ENCODE results near the gene C15orf39. TPM values are rescaled to one million over a fixed set of nuclear protein-coding genes. Genes with fewer than 3 reads are reported as not detected.

Gene C15orf39
- total and polyA plus RNA-seq, 9 of the 15 experiments (the other 6 are each of a cell fraction or from before 2014, with no cell fraction given): 0.31 to 29.8 (median 4.4) TPM

DNA sequence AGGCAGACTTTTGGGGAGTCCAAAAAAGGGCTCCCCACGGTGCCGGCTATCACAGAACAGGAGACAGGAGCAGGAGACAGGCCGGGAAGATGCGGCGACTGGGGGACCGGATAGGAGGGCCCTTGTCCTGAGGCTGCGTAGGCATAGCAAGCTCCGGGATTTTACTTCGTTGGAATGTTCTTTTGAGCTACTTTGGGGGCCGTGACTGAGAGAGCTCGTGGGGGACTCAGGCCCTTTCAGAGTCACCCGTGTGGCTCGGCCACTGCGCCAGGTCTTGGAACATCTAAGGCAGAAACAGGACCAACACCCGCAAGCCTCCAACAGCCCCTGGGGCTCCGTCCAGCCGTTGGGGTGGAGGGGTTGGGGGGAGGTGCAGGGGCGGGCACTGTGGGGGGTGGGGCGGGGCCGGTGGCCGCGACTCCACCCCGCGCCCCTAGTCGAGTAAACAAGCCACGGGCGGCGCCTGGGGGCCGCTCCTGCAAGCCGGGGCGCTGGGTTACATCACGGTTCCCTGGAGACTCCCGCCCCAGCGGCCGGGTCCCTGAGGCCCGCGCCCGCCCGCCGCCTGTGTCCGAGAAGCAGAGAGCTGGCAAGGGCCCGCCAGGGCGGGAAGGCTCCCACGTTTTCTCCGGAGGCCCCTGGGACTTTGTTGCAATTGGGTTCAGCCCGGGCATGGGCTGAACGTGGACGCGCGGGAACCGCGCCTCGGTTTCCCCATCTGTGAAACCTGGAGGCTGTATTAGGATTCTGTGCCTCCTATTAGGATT is 23.3 kb upstream of the C15orf39 start (continued):
- TF ChIP-seq, protein P1, sequence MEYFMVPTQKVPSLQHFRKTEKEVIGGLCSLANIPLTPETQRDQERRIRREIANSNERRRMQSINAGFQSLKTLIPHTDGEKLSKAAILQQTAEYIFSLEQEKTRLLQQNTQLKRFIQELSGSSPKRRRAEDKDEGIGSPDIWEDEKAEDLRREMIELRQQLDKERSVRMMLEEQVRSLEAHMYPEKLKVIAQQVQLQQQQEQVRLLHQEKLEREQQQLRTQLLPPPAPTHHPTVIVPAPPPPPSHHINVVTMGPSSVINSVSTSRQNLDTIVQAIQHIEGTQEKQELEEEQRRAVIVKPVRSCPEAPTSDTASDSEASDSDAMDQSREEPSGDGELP (CRISPR knock-in tag; IDR thresholded peaks at IDR 0.05; ENCODE audit: borderline replicate concordance): peak; percentile 47; the same call in 1 of the 2 replicates

GRCh38 chr15:75178938-75179745 is 22.5 kb upstream of the C15orf39 start:
- H3K27me3 ChIP-seq (ENCODE audit: control insufficient read depth in 2 of 2, insufficient read depth in 2 of 2, low read length in 2 of 2): no peaks in the 10 kb centered on the region
- no peaks in the 10 kb centered on the region for H3K9me3 ChIP-seq (replicated peaks; ENCODE audit: control insufficient read depth, insufficient read depth, low read depth, low read length)
- in situ Hi-C loops (cut with MboI) (no loop called here), intact Hi-C loops (cut with micrococcal nuclease) (no loop called here)
- peak overlapping the region; percentile 29 for H3K4me3 ChIP-seq
- FAIRE-seq (peak; percentile 66), DNase-seq (ENCODE audit: extremely low read depth in 1 of 4, low spot score in 3 of 4) (no peak), ATAC-seq (peak; percentile 3; the same call in 2 of the 3 replicates)
- H3K27ac ChIP-seq (ENCODE audit: extremely low read depth, low read depth, low read length): peak overlapping the region; percentile 57; the same call in 1 of the 3 replicates
- H3K9ac ChIP-seq (ENCODE audit: insufficient read depth in 1 of 2, low read depth in 2 of 2, low read length in 2 of 2): peak overlapping the region; percentile 64 to 91
- peak overlapping the region; percentile 85 for H2AFZ ChIP-seq (ENCODE audit: low read depth, low read length)
- POLR2A ChIA-PET: interaction anchor here (0.6 to 1.5 kb wide), 7 partner anchors 17 to 447 kb away, joined by 3 to 5 read pairs (median 3); partner anchors contain the start of genes C15orf39 and SNUPN
- peak overlapping the region; percentile 54 for H3K4me2 ChIP-seq (ENCODE audit: insufficient read depth, low read length)
- no peaks in the 10 kb centered on the region for H3K9me1 ChIP-seq (ENCODE audit: control insufficient read depth, insufficient read depth, low read length)
- TSS peak; percentile 84 for BruUV-seq (replicated peaks)
- no peaks in the 10 kb centered on the region for H3K79me2 ChIP-seq (ENCODE audit: control insufficient read depth, insufficient read depth, low read length)
- CTCF ChIA-PET (ENCODE audit: low intra/inter-chr PET ratio): no interaction called here
- no peaks in the 10 kb centered on the region for H4K20me1 ChIP-seq (replicated peaks; ENCODE audit: control insufficient read depth, insufficient read depth, low read length)
- 51% methylated on average over 19 of the region's 20 CpGs for WGBS (ENCODE audit: insufficient coverage, low coverage, missing lambda C conversion rate)
- peaks cover 33 to 40% of the 10 kb centered on the region in 2 experiments for H3K4me1 ChIP-seq (replicated peaks in 1 of 2; ENCODE audit: control insufficient read depth in 2 of 2, insufficient read depth in 2 of 2, low read length in 2 of 2)
- no peaks in the 10 kb centered on the region for H3K36me3 ChIP-seq (ENCODE audit: control insufficient read depth, insufficient read depth, low read length)
- TF ChIP-seq ZBTB40 (IDR thresholded peaks at IDR 0.05) (peak; percentile 34; the same call in 1 of the 2 replicates), ZBTB40 (CRISPR knock-in tag; IDR thresholded peaks at IDR 0.05) (no peak), GTF2F1 (IDR thresholded peaks at IDR 0.05; ENCODE audit: low read depth, low read length) (no peak)
